PC-3 (cell line): ENCODE data around the gene KIAA2012.

Experiments
- CTCF ChIP-seq: fragments of 300-600 bp; sonication (generic); conservative IDR thresholded peaks from 2 replicates; pipeline ENCODE4 v1.5.1; 2017; ENCODE audit warnings: antibody characterized with exemption, low read depth, mild to moderate bottlenecking, low read length
- EZH2 ChIP-seq: fragments of 300-600 bp; sonication (generic); IDR thresholded peaks from one replicate; pipeline ENCODE4 v1.6.1; 2017; ENCODE audit warnings: antibody characterized with exemption, mild to moderate bottlenecking, low read length; ENCODE audit not compliant: unreplicated experiment
- EZH2phosphoT487 ChIP-seq: fragments of 300-600 bp; sonication (generic); IDR thresholded peaks from 2 replicates; pipeline ENCODE4 v1.6.1; 2018; ENCODE audit warnings: mild to moderate bottlenecking, antibody characterized with exemption, low read length, borderline replicate concordance

GRCh38 chr2:202109737-202110184 lies 36.7 kb downstream of the KIAA2012 start:
- TF ChIP-seq CTCF (no peak), EZH2 (no peak), EZH2phosphoT487 (no peak)
